ENCODE measurements around the gene LRMDA.

Gene LRMDA

GRCh38 chr10:75588031-75588430, 156.6 kb downstream of the LRMDA start:
- Histone ChIP-seq H3K4me3 (ENCODE audit: insufficient read depth, low read length, poor library complexity, severe bottlenecking) (no peak overlapping the region), H3K27me3 (ENCODE audit: low read length) (no peaks in the 10 kb centered on the region), H3K9ac (ENCODE audit: low read length) (no peak overlapping the region), H3F3A (ENCODE audit: insufficient read depth) (no peaks in the 10 kb centered on the region), H3K36me3 (ENCODE audit: low read length) (no peaks in the 10 kb centered on the region), H3K79me2 (ENCODE audit: insufficient read depth, low read length) (no peaks in the 10 kb centered on the region), H3K9me3 (ENCODE audit: insufficient read depth, low read length) (peaks cover 2% of the 10 kb centered on the region; the same call in 1 of the 2 replicates), H3K4me2 (ENCODE audit: low read depth, low read length, poor library complexity, severe bottlenecking) (no peak overlapping the region), H4K20me1 (ENCODE audit: low read depth, low read length) (no peaks in the 10 kb centered on the region), H3K27ac (ENCODE audit: low read depth, low read length) (no peak overlapping the region), H2AFZ (ENCODE audit: low read depth, low read length, severe bottlenecking) (no peak overlapping the region), H3K9me2 (replicated peaks; ENCODE audit: insufficient read depth, low read length) (no peaks in the 10 kb centered on the region)
- no peak for TF ChIP-seq CTCF (IDR thresholded peaks at IDR 0.05; ENCODE audit: insufficient read depth, low read length, poor library complexity, severe bottlenecking)
- no peak for TF ChIP-seq EZH2phosphoT487 (conservative IDR thresholded peaks at IDR 0.05; ENCODE audit: low read length)

- Histone ChIP-seq H3K9me2 (replicated peaks; ENCODE audit: insufficient read depth, low read length) (no peaks in the 10 kb centered on the region), H3K9ac (ENCODE audit: low read length) (no peak overlapping the region), H3K4me2 (ENCODE audit: low read depth, low read length, poor library complexity, severe bottlenecking) (no peak overlapping the region), H4K20me1 (ENCODE audit: low read depth, low read length) (no peaks in the 10 kb centered on the region), H3F3A (ENCODE audit: insufficient read depth) (no peaks in the 10 kb centered on the region), H3K9me3 (ENCODE audit: insufficient read depth, low read length) (no peaks in the 10 kb centered on the region), H3K27me3 (ENCODE audit: low read length) (no peaks in the 10 kb centered on the region), H3K4me3 (ENCODE audit: insufficient read depth, low read length, poor library complexity, severe bottlenecking) (no peak overlapping the region), H3K36me3 (ENCODE audit: low read length) (no peaks in the 10 kb centered on the region), H3K27ac (ENCODE audit: low read depth, low read length) (no peak overlapping the region), H2AFZ (ENCODE audit: low read depth, low read length, severe bottlenecking) (no peak overlapping the region), H3K79me2 (ENCODE audit: insufficient read depth, low read length) (no peaks in the 10 kb centered on the region)
- no peak for TF ChIP-seq EZH2phosphoT487 (conservative IDR thresholded peaks at IDR 0.05; ENCODE audit: low read length)
These were observed 158.7 kb downstream of the LRMDA start for GRCh38 chr10:75589895-75590654.

GRCh38 chr10:75592151-75592787, 160.8 kb downstream of the LRMDA start:
- no peak for TF ChIP-seq CTCF (IDR thresholded peaks at IDR 0.05; ENCODE audit: insufficient read depth, low read length, poor library complexity, severe bottlenecking)
- no peak for TF ChIP-seq EZH2phosphoT487 (conservative IDR thresholded peaks at IDR 0.05; ENCODE audit: low read length)
- H3K9ac ChIP-seq (ENCODE audit: low read length) = no peak overlapping the region

More at GRCh38 chr10:75592151-75592787, 160.8 kb downstream of the LRMDA start:
- H4K20me1 ChIP-seq (ENCODE audit: low read depth, low read length) = no peaks in the 10 kb centered on the region
- no peaks in the 10 kb centered on the region for H3K27me3 ChIP-seq (ENCODE audit: low read length)
- H3K79me2 ChIP-seq (ENCODE audit: insufficient read depth, low read length) = no peaks in the 10 kb centered on the region
- no peaks in the 10 kb centered on the region for H3F3A ChIP-seq (ENCODE audit: insufficient read depth)
- H3K4me3 ChIP-seq (ENCODE audit: insufficient read depth, low read length, poor library complexity, severe bottlenecking) = no peak overlapping the region
- no peaks in the 10 kb centered on the region for H3K36me3 ChIP-seq (ENCODE audit: low read length)
- no peak overlapping the region for H3K27ac ChIP-seq (ENCODE audit: low read depth, low read length)
- no peak overlapping the region for H2AFZ ChIP-seq (ENCODE audit: low read depth, low read length, severe bottlenecking)
- H3K4me2 ChIP-seq (ENCODE audit: low read depth, low read length, poor library complexity, severe bottlenecking) = no peak overlapping the region
- H3K9me2 ChIP-seq (replicated peaks; ENCODE audit: insufficient read depth, low read length) = no peaks in the 10 kb centered on the region
- no peaks in the 10 kb centered on the region for H3K9me3 ChIP-seq (ENCODE audit: insufficient read depth, low read length)

Data from SU-DHL-6 (cell line).